Activated CD4-positive, alpha-beta T cell treated with anti-CD3 and anti-CD28 coated beads, Interleukin-2, amount 50 U/mL, for 16 hours (primary cell): Measurements from ENCODE around the gene ATXN1.

ENCODE experiments used
- DNase-seq: peaks from one replicate; pipeline ENCODE4 v3.0.0-alpha.2; 2020

ATXN1 gene

DNA sequence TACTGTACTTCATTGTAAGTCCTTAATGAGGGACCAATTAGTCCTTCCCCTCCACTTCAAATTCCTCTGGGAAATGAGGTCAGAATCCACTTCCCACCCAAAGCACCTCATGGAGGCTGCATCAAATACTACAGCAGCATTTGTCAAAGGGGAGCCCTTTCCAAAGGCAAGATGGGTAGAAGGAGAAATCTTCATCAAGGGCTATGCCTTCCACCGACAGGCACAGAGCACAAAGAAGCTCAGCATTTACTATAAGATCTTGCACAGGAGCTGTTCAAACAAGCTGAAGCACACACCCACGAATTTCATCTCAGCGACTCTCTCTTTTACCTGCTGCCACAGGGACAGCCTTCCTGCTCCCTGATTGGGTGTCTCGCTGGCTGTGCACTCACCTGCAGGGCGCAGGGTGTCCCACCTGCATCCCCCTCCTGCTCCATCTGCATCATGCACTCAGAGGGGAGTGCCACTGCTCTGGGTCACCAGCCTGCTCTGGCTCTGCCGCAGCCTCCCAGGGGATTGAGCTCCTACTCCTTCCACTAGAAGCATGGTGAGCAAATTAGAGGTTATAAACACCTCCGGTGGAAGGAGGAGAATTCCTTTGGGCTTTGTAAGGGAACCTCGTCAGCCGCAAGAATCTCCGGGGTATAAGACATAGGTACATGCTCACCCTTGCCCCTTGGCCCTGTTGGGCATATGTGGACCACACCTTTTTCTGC lies 164.5 kb downstream of the ATXN1 start:
- DNase-seq: no peak

DNA sequence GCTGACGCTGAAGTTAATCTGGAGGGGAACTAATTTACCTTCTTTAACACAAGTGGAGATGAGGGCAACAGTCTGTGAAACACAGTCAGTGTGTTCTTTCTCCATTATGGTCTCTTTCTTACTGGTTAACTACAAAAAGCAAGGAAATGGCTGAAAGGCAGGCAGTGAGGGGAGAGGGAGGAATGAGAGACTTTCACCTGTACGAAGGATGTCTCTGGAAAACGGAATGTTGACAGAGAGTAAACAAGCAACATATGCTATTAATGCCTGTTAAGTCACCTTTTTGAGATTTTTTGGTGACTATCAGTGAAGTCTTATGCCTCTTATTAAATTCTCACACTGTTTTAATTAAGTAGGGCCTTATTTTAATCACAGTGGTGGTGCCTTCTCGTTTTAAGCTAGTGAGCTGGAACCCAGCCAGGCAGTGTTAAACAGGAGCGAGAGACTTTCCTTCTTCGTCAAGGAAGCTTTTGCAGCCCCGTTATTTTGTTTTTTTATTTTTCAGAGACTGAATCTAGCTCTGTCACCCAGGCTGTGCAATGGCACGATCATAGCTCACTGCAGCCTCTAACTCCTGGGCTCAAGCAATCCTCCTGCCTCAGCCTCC lies 165.6 kb downstream of the ATXN1 start:
- no peak for DNase-seq

DNA sequence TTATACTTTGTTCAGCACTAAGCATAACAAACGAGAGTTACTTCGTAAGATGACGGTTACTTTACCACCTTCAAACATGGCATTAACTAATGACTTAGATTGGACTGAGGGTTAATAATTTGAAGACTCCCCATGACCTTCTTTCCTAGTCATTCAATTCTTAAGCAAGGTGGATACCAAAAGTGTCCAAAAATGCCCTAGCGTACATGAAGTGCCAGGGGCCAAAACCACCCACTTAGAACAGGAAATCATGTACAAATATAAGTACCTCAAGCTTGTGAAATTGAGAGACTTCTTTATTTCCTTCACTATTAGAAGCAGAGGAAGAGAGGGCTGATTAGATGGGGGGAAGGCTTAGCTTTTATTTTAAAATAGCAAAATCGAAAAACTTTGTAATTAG lies 166.4 kb downstream of the ATXN1 start:
- no peak for DNase-seq

DNA sequence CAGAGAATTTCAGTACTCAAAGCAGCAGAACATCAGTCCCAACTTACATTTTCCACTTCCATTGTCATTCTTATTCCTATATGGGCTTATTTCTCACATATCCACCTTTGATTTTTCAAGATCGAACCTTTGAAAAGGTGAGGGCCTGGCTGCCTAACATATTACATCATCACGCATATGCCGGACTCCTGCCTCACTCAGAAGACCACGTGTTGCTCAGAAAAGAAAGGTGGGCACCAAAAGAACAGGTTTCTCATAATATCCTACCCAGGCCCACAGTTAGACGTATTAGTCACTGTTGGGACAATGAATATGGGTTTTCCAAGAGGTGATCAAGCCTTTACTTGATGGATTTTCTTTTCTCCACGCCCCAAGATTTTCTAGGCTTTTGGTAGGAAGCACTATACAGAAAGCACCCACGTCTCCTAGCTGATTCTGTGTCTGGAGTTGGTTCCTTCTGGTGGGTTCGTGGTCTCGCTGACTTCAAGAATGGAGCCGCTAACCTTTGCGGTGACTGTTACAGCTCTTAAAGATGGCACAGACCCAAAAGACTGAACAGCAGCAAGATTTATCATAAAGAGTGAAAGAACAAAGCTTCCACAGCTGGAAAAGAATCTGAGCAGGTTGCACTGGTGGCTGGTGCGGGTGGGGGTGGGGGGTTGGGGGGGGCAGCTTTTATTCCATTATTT lies 168.9 kb downstream of the ATXN1 start:
- DNase-seq: no peak

DNA sequence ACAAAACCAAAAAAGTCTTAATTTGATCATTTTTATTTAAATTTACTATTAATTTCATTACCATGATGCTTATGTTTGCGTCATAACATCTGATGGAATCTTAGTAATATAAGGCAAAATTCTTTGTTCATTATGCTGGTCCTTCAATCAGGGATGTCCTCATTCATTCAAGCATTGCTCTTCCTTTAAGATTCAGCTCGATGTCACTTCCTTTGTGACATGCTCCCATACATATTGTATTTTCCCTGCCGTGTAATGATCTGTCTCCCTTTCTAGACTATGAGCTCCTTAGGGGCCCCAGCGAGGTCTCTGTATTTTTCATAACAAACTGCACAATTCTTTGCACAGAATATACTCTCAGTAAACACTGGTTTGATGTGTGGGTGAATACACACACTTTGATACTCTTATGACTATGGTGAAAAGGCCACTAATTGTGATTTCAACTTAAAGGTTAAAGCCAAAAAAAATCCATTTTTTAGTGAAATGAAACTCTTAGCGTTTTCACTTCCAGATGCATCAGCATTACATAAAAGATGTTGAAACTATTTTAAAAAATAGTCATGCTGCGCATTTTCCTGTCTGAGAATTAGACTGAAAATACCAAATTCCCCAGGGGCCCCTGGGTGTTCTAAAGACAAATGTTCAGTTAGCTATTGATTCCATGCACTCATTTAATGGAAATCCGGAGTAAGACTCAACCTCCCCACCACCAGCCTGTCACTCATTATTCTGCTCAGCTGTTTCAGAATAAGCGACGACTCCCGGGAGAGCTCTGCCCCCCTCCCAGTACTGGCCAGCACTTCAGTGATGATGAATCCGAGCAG lies 169.7 kb downstream of the ATXN1 start:
- DNase-seq: peak; percentile 17

DNA sequence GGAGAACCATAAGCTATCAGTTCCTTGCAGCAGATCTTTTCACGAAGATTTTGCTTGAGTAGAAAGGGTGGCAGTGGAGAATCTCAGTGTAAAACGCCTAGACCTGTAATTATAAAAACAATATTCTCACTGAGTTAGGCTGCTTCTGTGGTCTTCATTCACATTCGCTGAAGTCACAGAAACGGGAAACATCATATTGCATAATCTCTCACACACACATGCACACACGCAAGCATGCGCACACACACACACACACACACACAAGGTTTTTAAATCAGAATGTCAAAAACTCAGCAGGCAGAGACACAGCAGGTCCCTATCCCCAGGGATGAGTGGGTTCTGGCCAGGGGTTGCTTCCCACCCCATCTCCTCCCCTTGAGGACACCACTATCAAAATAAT lies 175.5 kb downstream of the ATXN1 start:
- DNase-seq: no peak

DNA sequence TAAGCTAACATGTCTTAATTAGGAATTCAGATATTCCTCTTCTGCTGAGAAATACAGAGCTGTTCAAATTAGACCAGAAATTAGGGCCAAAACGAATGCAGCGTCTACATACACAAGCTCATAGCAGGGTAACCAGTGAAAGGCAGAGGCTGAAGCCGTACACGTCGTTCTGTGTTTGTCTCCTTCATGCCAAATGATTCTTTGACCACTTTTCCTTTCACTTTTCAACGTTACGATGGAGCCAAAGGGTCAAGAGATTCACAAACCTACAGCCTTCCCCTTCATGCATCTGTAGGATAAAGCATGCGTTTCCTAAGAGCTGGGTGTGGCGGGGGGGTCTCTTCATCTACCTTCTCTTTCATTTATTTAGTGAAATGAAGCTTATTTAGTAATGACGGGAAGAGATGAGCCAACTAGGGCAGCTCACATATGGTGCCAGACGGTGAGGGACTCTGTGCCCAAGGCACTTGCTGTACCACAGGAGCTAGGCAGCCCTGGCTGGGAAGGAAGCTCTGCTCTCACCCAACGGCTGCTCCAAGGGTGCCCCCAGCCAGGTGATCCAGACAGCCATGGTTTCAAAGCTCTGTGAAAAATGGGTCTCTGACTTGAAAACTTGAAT lies 178.0 kb downstream of the ATXN1 start:
- no peak for DNase-seq

DNA sequence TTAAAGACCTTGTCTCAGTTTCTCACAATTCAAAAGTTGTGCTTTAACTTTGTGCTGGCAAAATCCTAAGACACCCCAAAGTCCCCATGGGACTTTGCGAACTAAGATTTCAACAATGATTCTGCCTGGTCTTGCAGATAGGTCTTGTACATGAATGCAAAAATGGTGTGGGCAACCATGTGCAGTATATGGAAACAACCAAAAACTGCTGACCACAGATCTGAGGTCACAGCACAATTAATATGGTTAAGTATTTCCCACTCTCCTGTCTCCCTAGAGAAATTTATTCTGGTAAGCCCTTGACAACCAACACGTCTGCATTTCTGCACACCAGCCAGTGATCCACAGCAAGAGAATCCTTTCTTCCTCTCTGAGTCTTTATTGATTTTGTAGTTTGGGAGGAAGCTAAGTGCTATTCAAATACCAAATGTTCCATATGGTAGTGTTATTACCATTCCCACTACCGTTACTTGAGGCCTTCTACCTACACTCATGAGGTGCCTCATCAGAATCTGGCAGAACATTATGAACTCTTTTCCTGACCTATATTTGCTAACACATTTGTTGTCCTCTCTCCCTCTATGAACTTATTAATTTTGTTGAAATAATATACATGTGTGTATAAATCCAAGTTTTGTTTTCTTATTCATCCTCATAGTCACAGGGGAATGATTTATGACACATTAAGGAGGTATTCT lies 178.7 kb downstream of the ATXN1 start:
- DNase-seq: no peak

DNA sequence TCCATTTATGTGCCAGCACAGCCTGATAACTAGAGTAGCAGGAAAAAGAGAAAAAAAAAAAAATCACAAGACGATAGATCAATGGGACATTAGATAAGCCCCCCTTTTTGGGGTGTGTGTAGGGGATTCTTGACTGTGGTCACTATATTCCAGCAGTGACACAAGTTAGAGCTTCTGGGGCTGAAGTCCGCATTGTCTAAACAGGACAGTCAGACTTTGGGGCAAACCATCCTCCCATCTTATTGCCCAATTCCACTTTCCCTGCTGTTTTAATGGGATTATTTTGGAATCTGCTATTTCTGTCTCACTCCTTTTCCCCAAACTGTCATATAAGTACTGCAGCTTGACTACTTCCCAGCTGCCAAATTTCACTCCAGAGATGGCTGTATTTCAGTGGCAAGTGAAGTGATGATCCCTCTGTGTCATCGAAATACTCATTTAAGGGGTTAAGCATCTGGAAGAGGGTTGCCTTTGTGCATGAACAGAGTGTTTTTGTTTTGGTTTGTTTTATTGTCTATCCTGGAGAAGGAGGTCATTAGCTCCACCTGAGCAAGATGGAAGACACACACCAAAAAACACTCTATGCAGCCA lies 182.5 kb downstream of the ATXN1 start:
- no peak for DNase-seq

DNA sequence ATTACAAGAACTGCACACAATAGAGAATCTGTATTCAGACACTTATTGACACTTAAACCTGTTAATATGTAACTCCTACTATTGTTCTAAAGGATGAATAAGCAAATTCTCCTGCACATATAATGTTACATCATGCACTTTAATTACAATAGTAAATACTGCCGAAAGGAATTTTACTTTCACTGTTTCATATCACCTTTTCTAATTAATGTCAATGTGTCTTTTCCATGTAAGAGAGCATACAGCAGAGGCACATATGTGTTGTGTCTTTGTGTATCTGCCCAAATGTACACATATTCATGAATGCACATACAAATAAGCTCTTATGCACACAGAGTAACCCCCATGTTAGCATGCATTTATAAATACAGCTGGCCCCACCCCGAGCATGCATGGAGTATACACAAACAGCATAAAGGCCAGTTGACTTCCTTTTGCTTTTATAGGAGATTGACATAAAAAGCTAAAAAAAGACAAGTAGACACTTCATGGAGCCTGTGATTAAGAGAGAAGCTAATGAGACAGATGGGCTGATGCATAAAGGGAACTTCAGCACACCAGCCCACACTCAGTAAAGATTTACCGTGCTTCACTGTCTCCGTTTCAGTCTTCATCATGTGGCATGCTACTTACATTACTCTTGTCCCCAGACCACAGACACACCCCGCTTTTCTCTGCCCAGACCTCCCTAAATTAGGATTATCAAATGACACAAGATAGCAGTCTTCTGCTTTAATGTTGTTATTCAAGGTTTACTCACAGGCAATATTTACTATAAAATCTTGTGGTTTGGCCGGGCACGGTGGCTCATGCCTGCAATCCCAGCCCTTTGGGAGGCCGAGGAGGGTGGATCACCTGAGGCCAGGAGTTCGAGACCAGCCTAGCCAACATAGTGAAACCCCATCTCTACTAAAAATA lies 184.6 kb downstream of the ATXN1 start:
- DNase-seq: no peak

DNA sequence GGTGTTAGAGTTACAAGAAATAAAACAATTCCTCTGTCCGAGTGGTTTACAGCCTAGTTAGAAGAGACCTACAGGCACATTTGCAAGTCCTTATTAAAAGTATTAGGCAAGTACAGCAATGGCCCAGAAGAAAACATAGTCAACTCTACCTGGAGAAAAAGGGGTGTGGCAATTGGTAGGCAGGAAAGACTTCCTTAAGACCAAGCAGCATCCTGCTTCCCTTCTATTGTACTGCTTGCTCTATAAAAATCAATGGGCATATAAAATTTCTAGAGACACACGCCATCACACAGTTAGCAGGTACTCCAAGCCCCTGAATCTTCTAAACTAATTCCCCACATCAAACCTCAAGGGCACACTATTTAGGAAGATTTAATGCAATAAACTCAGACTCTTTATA lies 185.6 kb downstream of the ATXN1 start:
- no peak for DNase-seq

DNA sequence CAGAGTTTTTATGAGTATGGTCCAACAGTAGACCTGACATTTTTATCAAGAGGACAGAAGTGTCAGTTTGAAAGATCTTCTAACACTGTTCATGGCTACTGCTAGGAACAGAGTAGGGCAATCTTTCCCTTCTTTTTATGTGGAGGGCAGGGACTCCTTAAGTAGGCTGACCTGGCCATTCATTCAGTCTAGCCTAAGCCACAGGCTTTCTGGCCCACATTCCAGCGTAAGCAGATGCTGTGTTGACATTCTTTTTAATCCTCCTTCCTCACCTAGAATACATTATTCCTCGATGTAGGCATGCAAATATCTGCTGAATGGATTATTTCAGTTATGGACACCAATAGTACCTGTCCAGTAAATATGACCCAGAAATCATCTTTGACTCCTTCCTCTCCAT lies 188.3 kb downstream of the ATXN1 start:
- DNase-seq: no peak

DNA sequence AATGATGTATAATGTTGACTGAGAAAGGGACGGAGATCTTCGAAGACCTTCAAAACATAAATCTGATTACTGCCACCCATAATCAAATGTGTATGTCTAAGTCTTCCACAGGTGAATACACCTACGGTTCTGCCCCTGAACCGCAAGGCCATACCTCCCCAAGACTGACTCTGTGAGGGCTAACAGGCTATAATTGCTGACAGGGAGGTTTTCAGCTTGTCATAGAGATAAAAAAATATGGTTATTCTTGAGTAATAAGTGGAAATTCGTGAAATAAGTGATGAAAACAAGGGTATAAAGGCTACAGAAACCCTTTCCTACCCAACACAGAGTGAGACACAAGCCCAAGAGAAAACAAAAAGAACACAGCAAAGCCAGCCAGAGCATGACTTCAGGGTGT lies 188.9 kb downstream of the ATXN1 start:
- no peak for DNase-seq

DNA sequence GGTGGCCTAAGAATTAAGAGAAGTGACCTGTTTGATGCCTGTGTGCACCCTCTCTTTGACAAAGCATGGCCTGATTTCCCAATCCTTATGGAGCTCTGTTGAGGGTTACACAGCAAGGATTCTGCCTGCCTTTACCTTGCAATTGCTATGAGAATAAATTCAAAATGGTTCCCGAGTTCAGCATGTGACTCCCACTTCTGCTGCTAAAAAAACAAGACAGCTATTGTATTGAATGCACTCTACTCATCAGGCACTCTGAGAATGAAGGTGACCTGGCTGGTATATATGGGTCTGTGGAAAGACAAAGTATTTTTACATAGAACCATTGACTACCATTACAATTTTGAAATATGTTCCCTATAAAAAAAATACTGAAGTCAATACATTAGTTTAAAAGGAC lies 190.3 kb downstream of the ATXN1 start:
- no peak for DNase-seq

DNA sequence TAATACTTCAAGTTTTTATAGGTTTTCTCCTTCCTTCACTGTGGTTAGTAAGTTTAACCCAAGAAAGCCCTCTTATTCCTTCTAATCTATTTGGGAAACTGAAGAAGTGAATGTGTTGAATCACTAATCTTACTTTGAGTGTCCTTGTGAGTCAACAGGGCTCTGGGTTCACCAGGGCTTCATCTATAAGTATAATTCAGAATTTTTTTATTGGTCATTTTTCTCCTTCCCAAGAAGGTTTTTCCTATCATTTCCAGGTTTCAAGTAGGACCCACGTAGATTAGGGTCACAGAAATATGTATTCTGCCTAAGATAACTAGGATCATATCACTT lies 191.1 kb downstream of the ATXN1 start:
- no peak for DNase-seq

DNA sequence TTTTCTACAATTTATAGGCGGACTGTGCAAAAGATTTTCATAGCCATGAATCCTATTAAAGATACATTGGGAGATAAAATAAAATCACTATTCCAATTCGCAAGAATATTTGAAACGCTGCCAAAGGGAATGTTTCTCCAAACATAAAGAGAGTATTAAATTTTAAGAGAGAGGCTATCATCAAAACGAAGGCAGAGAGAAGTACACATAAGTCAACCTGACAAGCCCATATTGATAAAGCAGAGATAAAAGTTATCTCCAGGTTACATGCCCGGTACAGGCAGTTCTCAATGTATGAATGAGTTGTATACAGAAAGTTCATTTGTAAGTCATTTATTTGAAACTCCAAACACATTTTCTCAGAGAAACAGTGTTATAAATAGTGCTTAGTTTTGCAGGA lies 193.1 kb downstream of the ATXN1 start:
- no peak for DNase-seq

DNA sequence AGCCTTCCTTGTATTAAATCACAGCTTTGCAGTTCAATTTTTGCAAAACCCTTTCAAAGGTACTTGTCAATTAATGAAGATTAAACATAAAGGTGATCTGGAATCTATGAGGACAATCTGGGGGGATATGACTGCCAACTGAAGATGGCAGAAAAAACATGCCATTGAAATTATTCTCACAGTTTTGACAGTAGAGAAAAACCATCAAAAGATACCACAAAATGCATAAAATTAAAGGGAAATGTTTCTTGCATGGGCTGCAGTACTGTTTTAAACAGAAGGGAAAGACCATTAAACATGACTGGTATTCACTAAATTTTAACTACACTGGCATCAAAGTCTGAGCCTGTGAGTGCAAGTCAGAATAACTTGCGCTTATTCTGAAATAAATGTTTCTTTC lies 194.2 kb downstream of the ATXN1 start:
- no peak for DNase-seq

DNA sequence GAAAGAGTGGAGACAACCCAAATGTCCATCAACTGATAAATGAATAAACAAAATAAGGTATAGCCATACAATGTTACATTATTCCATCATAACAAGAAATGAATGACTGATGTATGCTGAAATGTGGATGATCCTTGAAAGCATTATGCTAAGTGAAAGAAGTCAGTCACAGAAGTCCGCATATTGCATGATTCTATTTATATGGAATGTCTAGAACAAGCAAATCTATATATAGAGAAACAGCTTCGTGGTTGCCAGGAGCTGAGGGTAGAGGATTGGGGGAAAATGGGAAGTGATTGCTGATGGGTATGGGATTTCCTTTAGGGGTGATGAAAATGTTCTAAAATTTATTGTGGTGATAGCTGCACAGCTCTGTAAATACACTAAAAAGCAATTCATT lies 196.8 kb downstream of the ATXN1 start:
- no peak for DNase-seq

DNA sequence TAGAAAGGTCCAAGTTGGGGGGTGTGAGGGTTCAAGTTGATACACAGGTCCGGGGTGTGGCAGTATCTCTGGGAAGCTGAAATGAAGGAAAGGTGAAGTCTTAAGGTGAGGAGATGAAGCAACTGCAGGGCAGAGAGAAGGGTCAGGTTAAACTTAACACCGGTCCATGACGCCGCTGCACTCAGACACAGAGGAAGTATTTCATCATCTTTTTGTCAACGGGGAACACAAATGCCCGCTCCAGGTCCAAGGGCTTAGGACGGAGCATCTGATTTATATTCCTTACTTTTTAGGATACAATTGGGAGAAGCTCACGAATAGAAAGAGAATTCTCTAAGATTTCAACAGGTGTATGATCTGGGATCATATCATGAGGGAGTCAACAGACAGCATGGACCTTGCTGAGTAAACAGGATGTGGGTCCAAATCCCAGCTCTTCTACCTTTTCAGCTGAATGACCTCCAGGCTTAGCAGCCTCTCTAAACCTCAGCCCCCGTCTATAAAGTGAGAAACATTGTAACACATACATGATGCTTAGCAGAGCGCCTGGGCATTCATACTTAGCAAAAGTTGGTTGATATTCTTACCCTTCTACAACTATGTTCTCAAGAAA lies 197.5 kb downstream of the ATXN1 start:
- no peak for DNase-seq

DNA sequence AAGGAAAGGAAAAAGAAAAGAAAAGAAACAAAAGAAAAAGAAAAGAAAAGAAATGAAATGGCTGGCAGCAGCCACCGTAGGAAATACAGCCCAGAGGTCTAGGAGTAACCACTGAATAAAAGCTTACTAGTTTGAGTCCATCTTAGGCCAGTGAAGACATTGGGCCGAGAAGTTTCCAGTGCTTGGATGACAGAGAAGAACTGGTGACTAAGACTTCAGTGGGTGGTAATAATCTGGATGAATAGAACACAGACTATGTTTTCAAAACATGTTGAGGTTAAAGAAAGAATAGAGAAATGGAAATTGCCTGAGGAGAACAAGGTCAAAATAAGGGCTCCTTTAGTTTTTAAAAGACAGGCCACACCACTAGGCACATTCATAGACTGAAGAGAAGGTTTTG lies 198.8 kb downstream of the ATXN1 start:
- no peak for DNase-seq

DNA sequence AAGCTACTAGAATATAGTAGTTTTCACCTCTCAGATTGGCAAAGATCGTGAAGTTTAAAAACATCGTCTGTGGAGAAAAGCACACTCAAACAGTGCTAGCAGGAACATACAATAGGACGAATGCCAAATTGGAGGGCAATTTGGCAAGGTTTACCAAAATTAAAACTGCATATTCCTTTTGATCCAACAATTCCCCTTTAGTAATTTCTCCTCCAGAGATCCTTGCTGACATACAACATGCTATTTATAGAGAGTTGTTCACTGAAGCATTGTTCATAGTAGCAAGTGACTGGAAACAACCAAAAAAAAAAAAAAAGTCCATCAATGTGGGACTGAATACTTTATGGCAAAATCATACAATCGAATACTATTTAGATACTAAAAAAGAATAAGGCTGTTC lies 202.2 kb downstream of the ATXN1 start:
- no peak for DNase-seq
